AG08396 (cell line): ENCODE results near the gene CDH4.

Experiments
- DNase-seq: peaks from one replicate; pipeline ENCODE4 v3.0.0; 2012; ENCODE audit warnings: low spot score, mixed read lengths

The CDH4 gene

GRCh38 chr20:61301711-61302525, 49.9 kb downstream of the CDH4 start:
- no peak for DNase-seq

GRCh38 chr20:61303217-61303616, 51.2 kb downstream of the CDH4 start:
- DNase-seq, result no peak

- DNase-seq, result no peak
Observed at GRCh38 chr20:61303675-61304074, 51.6 kb downstream of the CDH4 start.

GRCh38 chr20:61304750-61305149, 52.7 kb downstream of the CDH4 start:
- DNase-seq, result no peak

GRCh38 chr20:61306937-61307475, 54.9 kb downstream of the CDH4 start:
- no peak for DNase-seq

GRCh38 chr20:61307686-61308476, 55.8 kb downstream of the CDH4 start:
- DNase-seq, result no peak

GRCh38 chr20:61308477-61308774, 56.4 kb downstream of the CDH4 start:
- DNase-seq, result no peak

GRCh38 chr20:61310954-61311353, 58.9 kb downstream of the CDH4 start:
- no peak for DNase-seq

GRCh38 chr20:61311656-61312387, 59.8 kb downstream of the CDH4 start:
- DNase-seq, result no peak

- no peak for DNase-seq
Observed at GRCh38 chr20:61312925-61313324, 60.9 kb downstream of the CDH4 start.

- DNase-seq, result no peak
Observed at GRCh38 chr20:61313396-61313795, 61.3 kb downstream of the CDH4 start.

GRCh38 chr20:61314326-61315010, 62.4 kb downstream of the CDH4 start:
- no peak for DNase-seq

GRCh38 chr20:61315319-61315718, 63.3 kb downstream of the CDH4 start:
- DNase-seq, result no peak

GRCh38 chr20:61316346-61316745, 64.3 kb downstream of the CDH4 start:
- DNase-seq, result no peak

- no peak for DNase-seq
Observed at GRCh38 chr20:61317966-61318530, 66.0 kb downstream of the CDH4 start.

GRCh38 chr20:61320691-61321425, 68.8 kb downstream of the CDH4 start:
- DNase-seq, result no peak

- no peak for DNase-seq
Observed at GRCh38 chr20:61321481-61321880, 69.4 kb downstream of the CDH4 start.

- no peak for DNase-seq
Observed at GRCh38 chr20:61322151-61322865, 70.2 kb downstream of the CDH4 start.

GRCh38 chr20:61324906-61325305, 72.8 kb downstream of the CDH4 start:
- no peak for DNase-seq

GRCh38 chr20:61325718-61326117, 73.7 kb downstream of the CDH4 start:
- DNase-seq, result no peak
